ENCODE results near the gene PCBP2.
A peak's percentile ranks its signal among the peaks of the same experiment; 100 is the strongest.

DNA sequence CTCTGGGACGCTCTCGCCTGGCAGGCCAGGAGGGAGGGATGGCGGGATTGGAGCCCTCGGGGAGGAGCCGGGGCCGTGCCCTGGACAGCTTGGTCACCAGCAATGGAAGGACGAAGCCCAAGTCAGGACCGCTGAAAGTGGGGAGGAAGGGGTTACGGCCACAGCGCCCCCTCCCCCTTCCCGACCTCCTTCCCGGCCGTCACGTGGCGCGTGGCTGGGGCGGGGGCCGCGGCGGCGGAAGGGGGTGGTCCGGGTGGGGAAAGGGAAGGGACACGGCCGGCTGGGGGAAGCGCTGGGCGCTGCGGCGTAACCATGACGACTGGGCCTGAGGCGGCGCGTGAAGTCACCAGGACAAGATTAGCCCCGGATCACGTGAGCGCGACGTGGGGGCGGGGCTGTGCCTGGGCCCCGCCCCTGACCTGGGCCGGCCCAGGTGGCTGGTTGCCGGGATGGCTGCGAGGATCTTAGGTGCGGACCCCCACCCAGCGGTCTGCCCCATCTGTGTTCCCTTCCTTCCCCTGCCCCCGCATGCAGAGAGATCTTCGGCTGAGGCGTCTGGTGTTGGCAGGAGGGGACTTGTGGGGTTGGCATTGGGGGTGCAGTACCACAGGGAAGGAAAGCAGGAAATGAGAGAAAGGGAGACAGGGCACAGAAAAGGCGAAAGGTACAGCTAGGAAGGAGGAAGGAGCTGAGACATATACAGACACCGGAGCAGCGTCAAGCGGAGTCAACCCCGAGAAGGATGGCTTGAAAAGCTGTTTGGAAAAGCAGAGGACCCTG is 41.1 kb downstream of the PCBP2 start:
- TF ChIP-seq, protein P1, sequence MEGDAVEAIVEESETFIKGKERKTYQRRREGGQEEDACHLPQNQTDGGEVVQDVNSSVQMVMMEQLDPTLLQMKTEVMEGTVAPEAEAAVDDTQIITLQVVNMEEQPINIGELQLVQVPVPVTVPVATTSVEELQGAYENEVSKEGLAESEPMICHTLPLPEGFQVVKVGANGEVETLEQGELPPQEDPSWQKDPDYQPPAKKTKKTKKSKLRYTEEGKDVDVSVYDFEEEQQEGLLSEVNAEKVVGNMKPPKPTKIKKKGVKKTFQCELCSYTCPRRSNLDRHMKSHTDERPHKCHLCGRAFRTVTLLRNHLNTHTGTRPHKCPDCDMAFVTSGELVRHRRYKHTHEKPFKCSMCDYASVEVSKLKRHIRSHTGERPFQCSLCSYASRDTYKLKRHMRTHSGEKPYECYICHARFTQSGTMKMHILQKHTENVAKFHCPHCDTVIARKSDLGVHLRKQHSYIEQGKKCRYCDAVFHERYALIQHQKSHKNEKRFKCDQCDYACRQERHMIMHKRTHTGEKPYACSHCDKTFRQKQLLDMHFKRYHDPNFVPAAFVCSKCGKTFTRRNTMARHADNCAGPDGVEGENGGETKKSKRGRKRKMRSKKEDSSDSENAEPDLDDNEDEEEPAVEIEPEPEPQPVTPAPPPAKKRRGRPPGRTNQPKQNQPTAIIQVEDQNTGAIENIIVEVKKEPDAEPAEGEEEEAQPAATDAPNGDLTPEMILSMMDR (IDR thresholded peaks at IDR 0.05), result no peak
- TF ChIP-seq POLR2AphosphoS5 (IDR thresholded peaks at IDR 0.05) (peak in 3 of 4 donors; percentile 78 to 80 (median 78)), EP300 (IDR thresholded peaks at IDR 0.05) (peak in 1 of 4 donors; percentile 34)
